GM10266 (cell line): ENCODE measurements around the gene ETV7.

Experiments
- DNase-seq: peaks from one replicate; pipeline ENCODE4 v3.0.0; 2012; ENCODE audit errors: extremely low spot score
- CTCF ChIP-seq: IDR thresholded peaks from 2 replicates; pipeline ENCODE4 v1.5.1; 2012; ENCODE audit warnings: mild to moderate bottlenecking, low read depth; ENCODE audit not compliant: control insufficient read depth, insufficient read depth; ENCODE audit errors: missing control alignments

ETV7 gene

GRCh38 chr6:36362551-36363370 lies 24.7 kb downstream of the ETV7 start:
- DNase-seq: no peak
- no peak for TF ChIP-seq CTCF

- no peak for TF ChIP-seq CTCF
- DNase-seq: no peak
These were observed 26.4 kb downstream of the ETV7 start for GRCh38 chr6:36361071-36361470.

DNA sequence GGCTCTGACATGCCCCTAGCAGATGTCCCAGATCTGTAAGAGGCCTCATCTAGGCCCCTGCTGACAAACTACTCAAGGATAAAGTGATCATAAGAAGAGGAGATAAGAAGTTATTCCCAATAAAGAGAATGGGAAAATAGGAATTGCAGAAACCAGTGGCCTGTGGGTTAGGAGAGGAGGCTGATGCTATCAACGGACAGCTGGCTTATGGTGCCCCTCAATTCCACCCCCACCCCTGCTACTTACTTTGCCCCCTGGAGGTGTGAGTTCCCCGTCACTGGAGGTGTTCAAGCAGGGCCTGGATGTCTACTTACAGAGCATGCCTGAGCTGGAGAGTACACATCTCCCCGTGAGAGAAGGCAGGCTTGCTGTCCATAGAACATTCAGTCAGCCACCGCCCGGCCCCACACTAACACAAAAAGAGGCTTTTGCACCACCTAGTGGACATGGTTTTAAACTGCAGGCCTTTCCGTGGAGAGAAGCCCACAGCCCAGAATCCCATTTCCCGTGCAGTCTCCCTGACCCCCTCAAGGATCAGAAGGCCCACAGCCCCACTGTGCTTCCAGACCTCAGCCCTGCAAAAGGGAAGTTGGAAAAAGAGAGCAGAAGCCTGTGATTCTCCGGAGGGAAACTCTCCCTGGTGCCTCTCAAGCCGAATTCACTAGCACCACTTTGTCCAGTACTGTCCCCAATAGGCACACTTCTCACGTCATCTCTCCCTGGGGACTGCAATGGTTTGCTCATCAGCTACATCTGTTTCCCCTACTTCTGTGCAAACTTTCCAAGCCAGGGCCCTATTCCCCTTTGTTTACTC lies 27.0 kb downstream of the ETV7 start:
- peak; percentile 84 for DNase-seq
- peak; percentile 86 for TF ChIP-seq CTCF

GRCh38 chr6:36358226-36358915 lies 29.1 kb downstream of the ETV7 start:
- DNase-seq: peak; percentile 63
- no peak for TF ChIP-seq CTCF

- peak; percentile 54 for DNase-seq
- no peak for TF ChIP-seq CTCF
These were observed 29.6 kb downstream of the ETV7 start for GRCh38 chr6:36357872-36358225.

- no peak for DNase-seq
These were observed 31.6 kb downstream of the ETV7 start for GRCh38 chr6:36355819-36356218.

More at GRCh38 chr6:36355819-36356218, 31.6 kb downstream of the ETV7 start:
- TF ChIP-seq CTCF: no peak
